Right lobe of liver (tissue), 6 donors: ENCODE measurements around the gene ERICH2. TPM values are rescaled to one million over a fixed set of nuclear protein-coding genes. Genes with fewer than 3 reads are reported as not detected.

Source experiments
- ATAC-seq, 4 donors: fragments of 200-7000 bp; cut with Tn5 transposase; one replicate each; pipeline ENCODE4 v1.9.1; 2020; ENCODE audit warnings: mild to moderate bottlenecking in 4 of 4, moderate library complexity in 4 of 4
- DNase-seq, 3 donors: peaks; one replicate each; pipeline ENCODE4 v3.0.0-alpha.2; 2020
- H3K27ac ChIP-seq, 3 donors: fragments of 200-600 bp; one replicate each; pipeline ENCODE4 v1.8.0; 2022
- H3K27me3 ChIP-seq, 2 donors: fragments of 200-600 bp; one replicate each; pipeline ENCODE4 v1.8.0; 2022
- H3K36me3 ChIP-seq, 4 donors: fragments of 200-600 bp; sonication (generic) in 1 of 4; one replicate each; pipeline versions ENCODE4 v1.5.1 to v1.8.0; 2017 to 2022; ENCODE audit warnings: control low read depth in 1 of 4
- H3K4me1 ChIP-seq, 4 donors: fragments of 200-600 bp; sonication (generic) in 1 of 4; one replicate each; pipeline versions ENCODE4 v1.5.1 to v1.8.0; 2017 to 2022; ENCODE audit warnings: control low read depth in 1 of 4
- H3K4me3 ChIP-seq, 3 donors: fragments of 200-600 bp; one replicate each; pipeline ENCODE4 v1.8.0; 2022
- H3K9me3 ChIP-seq, 4 donors: fragments of 200-600 bp; sonication (generic) in 1 of 4; one replicate each; pipeline versions ENCODE4 v1.5.1 to v1.8.0; 2017 to 2022; ENCODE audit warnings: control low read depth in 1 of 4
- POLR2A ChIP-seq: fragments of 450-650 bp; IDR thresholded peaks from one replicate; pipeline ENCODE4 v1.6.1; 2017; ENCODE audit warnings: antibody characterized with exemption, mild to moderate bottlenecking
- WGBS: methylation state at CpG from one replicate; pipeline ENCODE4 v1.1.6; 2018; ENCODE audit warnings: low coverage, low lambda C conversion rate; ENCODE audit not compliant: insufficient coverage; ENCODE audit errors: missing lambda C conversion rate; 5-methylcytosine and 5-hydroxymethylcytosine counted together
- intact Hi-C, 2 donors: fragments of 100-400 bp; cut with DNase I; formaldehyde crosslinking; loops; one replicate each; pipeline versions ENCODE4 v1.11.2 to v1.14.1; 2022
- total RNA-seq, 6 experiments: library from RNA; depleted of rRNA in 2 of 6; stranded (reverse); fragments of >200 nt in 2 of 6; fragmentation: NEBNext Ultra II Directional in 3 of 6; extraction: Animal tissue kit (Norgen Biotek cat#: 25700) in 3 of 6; gene quantifications; one replicate each; pipeline versions ENCODE4 v1.1.0 to v1.2.4, GENCODE V29; 2016 to 2023
- TF ChIP-seq, protein P1 (sequence below), 4 donors: fragments of 200-600 bp in 3 of 4; fragments of 450-650 bp in 1 of 4; IDR thresholded peaks; one replicate each; pipeline versions ENCODE4 v1.5.1 to v1.8.0; 2016 to 2022; ENCODE audit warnings: antibody characterized with exemption in 4 of 4, mild to moderate bottlenecking in 2 of 4
- donor health status: DM: no; HTN: yes; CAD: no.
- donor health status: DM: no; HTN: no; CAD: no.
- donor health status: DM: no; HTN: no; CAD: no.
- donor health status: DM: no; HTN: yes; CAD: no.
- donor health status: DM: no; HTN: yes; CAD: no.

Gene ERICH2
- total RNA-seq, 6 experiments from 2014 or later: 0.53 to 1.2 (median 1.1) TPM; not detected in 3

DNA sequence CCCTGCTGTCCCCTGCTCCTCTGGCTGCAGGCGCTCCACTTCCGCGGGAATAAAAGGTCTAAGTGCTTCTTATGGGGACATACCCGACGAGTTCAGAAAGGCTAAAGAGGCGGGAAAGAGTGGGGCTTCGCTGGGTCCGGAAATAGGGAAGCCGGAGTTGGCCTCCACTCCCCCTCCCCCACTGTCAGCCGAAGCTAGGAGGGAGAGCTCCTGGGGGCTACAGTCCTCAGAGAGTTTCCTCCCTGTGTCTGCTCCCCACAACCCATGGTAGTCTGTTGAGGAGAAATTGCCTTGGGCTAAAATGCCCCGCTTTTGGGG is 53.7 kb downstream of the ERICH2 start:
- no peak for ATAC-seq
- Histone ChIP-seq H3K36me3 (no peaks in the 10 kb centered on the region), H3K9me3 (no peaks in the 10 kb centered on the region), H3K4me1 (peaks cover 0 to 34% (median 0%) of the 10 kb centered on the region in 4 donors), H3K27me3 (peaks cover 19 to 46% of the 10 kb centered on the region in 2 donors), H3K4me3 (no peak overlapping the region), H3K27ac (no peak overlapping the region)
- TF ChIP-seq, protein P1, sequence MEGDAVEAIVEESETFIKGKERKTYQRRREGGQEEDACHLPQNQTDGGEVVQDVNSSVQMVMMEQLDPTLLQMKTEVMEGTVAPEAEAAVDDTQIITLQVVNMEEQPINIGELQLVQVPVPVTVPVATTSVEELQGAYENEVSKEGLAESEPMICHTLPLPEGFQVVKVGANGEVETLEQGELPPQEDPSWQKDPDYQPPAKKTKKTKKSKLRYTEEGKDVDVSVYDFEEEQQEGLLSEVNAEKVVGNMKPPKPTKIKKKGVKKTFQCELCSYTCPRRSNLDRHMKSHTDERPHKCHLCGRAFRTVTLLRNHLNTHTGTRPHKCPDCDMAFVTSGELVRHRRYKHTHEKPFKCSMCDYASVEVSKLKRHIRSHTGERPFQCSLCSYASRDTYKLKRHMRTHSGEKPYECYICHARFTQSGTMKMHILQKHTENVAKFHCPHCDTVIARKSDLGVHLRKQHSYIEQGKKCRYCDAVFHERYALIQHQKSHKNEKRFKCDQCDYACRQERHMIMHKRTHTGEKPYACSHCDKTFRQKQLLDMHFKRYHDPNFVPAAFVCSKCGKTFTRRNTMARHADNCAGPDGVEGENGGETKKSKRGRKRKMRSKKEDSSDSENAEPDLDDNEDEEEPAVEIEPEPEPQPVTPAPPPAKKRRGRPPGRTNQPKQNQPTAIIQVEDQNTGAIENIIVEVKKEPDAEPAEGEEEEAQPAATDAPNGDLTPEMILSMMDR (IDR thresholded peaks at IDR 0.05): no peak
- TF ChIP-seq POLR2A: no peak
- 31% methylated on average over 9 of the region's 11 CpGs for WGBS
- no peak for DNase-seq
- intact Hi-C loops: no loop called here

DNA sequence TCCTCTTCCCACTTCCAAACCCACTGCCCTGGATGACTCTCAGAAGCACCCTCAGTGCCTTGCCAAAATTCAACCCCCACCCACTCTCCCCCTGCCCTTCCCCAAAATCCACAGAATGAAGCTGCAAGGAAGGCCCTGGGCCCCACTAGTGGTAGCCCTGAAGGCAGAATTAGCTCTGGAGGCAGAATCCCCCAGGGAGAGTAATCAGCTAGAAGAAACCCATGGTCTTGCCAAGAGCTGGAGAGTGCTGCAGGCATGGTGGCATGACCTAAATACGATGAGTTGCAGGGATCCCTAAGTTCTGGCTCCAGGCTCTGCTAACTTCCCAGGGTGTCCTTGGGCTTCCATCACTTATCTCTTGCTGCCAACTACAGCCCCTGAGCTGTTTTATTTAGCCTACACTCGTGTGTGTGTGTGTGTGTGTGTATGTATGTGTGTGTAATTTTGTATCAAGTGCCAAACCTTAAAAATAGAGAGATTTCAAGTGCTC is 54.4 kb downstream of the ERICH2 start:
- ATAC-seq (no peak), DNase-seq (no peak)
- Histone ChIP-seq H3K27me3 (peaks cover 19 to 39% of the 10 kb centered on the region in 2 donors), H3K4me1 (peaks cover 0 to 34% (median 0%) of the 10 kb centered on the region in 4 donors), H3K36me3 (no peaks in the 10 kb centered on the region), H3K9me3 (no peaks in the 10 kb centered on the region), H3K4me3 (no peak overlapping the region), H3K27ac (no peak overlapping the region)
- WGBS: 20% methylated on average over 1 of the region's 2 CpGs
- TF ChIP-seq, protein P1 (IDR thresholded peaks at IDR 0.05): no peak
- TF ChIP-seq POLR2A: no peak
- intact Hi-C loops: no loop called here

DNA sequence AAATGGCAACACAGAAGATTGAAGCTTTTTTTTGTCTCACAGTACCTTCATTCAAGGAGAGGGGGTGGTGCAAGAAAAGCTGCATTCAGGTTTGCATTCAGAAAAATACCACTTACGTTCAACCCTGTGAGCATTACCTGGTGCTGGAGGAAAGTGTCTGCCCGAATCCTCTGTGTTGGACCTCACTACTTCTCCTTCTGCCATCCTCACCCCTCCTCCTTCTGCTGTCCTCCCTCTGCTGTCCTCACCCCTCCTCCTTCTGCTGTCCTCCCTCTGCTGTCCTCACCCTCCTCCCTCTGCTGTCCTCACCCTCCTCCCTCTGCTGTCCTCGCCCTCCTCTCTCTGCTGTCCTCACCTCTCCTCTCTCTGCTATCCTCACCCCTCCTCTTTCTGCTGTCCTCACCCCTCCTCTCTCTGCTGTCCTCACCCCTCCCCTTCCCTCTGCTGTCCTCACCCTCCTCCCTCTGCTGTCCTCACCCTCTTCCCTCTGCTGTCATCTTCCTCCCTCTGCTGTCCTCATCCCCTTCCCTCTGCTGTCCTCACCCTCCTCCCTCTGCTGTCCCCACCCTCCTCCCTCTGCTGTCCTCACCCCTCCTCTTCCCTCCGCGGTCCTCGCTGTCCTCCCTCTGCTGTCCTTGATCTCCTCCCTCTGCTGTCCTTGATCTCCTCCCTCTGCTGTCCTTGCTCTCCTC is 57.8 kb downstream of the ERICH2 start:
- TF ChIP-seq POLR2A: no peak
- TF ChIP-seq, protein P1 (IDR thresholded peaks at IDR 0.05): no peak
- ATAC-seq: no peak
- peaks cover 0 to 5% (median 0%) of the 10 kb centered on the region in 4 donors for H3K4me1 ChIP-seq

DNA sequence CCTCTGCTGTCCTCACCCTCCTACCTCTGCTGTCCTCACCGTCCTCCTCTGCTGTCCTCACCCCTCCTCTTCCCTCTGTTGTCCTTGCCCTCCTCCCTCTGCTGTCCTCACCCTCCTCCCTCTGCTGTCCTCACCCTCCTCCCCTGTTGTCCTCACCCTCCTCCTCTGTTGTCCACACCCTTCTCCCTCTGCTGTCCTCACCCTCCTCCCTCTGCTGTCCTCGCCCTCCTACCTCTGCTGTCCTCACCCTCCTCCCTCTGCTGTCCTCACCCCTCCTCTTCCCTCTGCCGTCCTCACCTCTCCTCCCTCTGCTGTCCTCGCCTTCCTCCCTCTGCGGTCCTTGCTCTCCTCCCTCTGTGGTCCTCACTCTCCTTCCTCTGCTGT is 58.3 kb downstream of the ERICH2 start:
- TF ChIP-seq, protein P1 (IDR thresholded peaks at IDR 0.05): no peak
- no peak for TF ChIP-seq POLR2A
- no peak for DNase-seq
- 50% methylated on average over 5 of the region's 5 CpGs for WGBS
- no peak for ATAC-seq
- H3K4me1 ChIP-seq: peaks cover 0 to under 1% (median 0%) of the 10 kb centered on the region in 4 donors
- no peak overlapping the region for H3K27ac ChIP-seq
- H3K36me3 ChIP-seq: no peaks in the 10 kb centered on the region
- H3K27me3 ChIP-seq: peaks cover 0 to 4% of the 10 kb centered on the region in 2 donors
- H3K4me3 ChIP-seq: no peak overlapping the region
- no peaks in the 10 kb centered on the region for H3K9me3 ChIP-seq
- intact Hi-C loops: no loop called here

More for the DNA sequence above, 57.8 kb downstream of the ERICH2 start:
- intact Hi-C loops: no loop called here
- no peaks in the 10 kb centered on the region for H3K36me3 ChIP-seq
- no peak overlapping the region for H3K4me3 ChIP-seq
- no peak overlapping the region for H3K27ac ChIP-seq
- H3K9me3 ChIP-seq: no peaks in the 10 kb centered on the region
- H3K27me3 ChIP-seq: peaks cover 0 to 7% of the 10 kb centered on the region in 2 donors
- WGBS: 64% methylated on average over 6 of the region's 6 CpGs
- DNase-seq: no peak
